SK-N-SH (cell line): ENCODE data around the gene S100A13. TPM values are rescaled to one million over a fixed set of nuclear protein-coding genes. Genes with fewer than 3 reads are reported as not detected.

Experiments used
- CTCF ChIA-PET: fragments of 300-600, 350-600 bp; formaldehyde crosslinking; extraction: SDS; loops from one replicate; lab custom pipeline; 2021; lab: Yijun Ruan, JAX
- POLR2A ChIA-PET: fragments of 350-600 bp; sonication (Branson Sonifier 250); formaldehyde crosslinking; extraction: SDS; loops from one replicate; lab custom pipeline; 2020; ENCODE audit warnings: antibody characterized with exemption, inconsistent platforms; lab: Yijun Ruan, JAX
- DNase-seq: peaks from one replicate; pipeline ENCODE4 v3.0.0; 2012
- H2AFZ ChIP-seq: fragments of 200-600 bp; sonication (generic); 2 replicates; pipeline ENCODE4 v1.8.1; 2016; ENCODE audit warnings: antibody characterized with exemption, mild to moderate bottlenecking, low read depth
- H3F3A ChIP-seq: fragments of 200-600 bp; sonication (generic); replicated peaks from 2 replicates; pipeline ENCODE3; 2016; ENCODE audit warnings: antibody characterized with exemption, mild to moderate bottlenecking; ENCODE audit not compliant: insufficient read depth
- H3K27ac ChIP-seq, 2 experiments: fragments of 200-500 bp in 1 of 2; fragments of 200-600 bp in 1 of 2; sonication (Bioruptor generic) in 1 of 2; sonication (generic), shearing (Covaris generic) in 1 of 2; 2 replicates each; pipeline versions ENCODE4 v1.5.1 to v1.6.1; 2014 to 2016; ENCODE audit warnings: low read depth in 2 of 2, inconsistent platforms in 1 of 2, low read length in 1 of 2, mild to moderate bottlenecking in 1 of 2, mixed read lengths in 1 of 2
- H3K27me3 ChIP-seq: fragments of 200-600 bp; sonication (generic), shearing (Covaris generic); 2 replicates; pipeline ENCODE4 v1.6.1; 2016; ENCODE audit warnings: mixed run types; ENCODE audit not compliant: insufficient read depth
- H3K36me3 ChIP-seq, 2 experiments: fragments of 200-500 bp in 1 of 2; fragments of 200-600 bp in 1 of 2; sonication (Bioruptor generic) in 1 of 2; sonication (generic) in 1 of 2; replicated peaks in 1 of 2; 2 replicates each; pipeline versions ENCODE3 to v1.5.1; 2014 to 2016; ENCODE audit warnings: low read length in 1 of 2, mild to moderate bottlenecking in 1 of 2; ENCODE audit not compliant: insufficient read depth in 2 of 2, control insufficient read depth in 1 of 2
- H3K4me1 ChIP-seq, 2 experiments: fragments of 200-500 bp in 1 of 2; fragments of 200-600 bp in 1 of 2; sonication (Bioruptor generic) in 1 of 2; sonication (generic), shearing (Covaris generic) in 1 of 2; 2 replicates each; pipeline versions ENCODE4 v1.5.1 to v1.6.1; 2014 to 2016; ENCODE audit warnings: low read depth in 1 of 2, low read length in 1 of 2, mixed run types in 1 of 2; ENCODE audit not compliant: insufficient read depth in 2 of 2, control insufficient read depth in 1 of 2
- H3K4me2 ChIP-seq: fragments of 200-600 bp; sonication (generic), shearing (Covaris generic); 2 replicates; pipeline ENCODE4 v1.6.1; 2017; ENCODE audit warnings: mixed run types
- H3K4me3 ChIP-seq, 2 experiments: fragments of 200-500 bp in 1 of 2; fragments of 200-600 bp in 1 of 2; sonication (Bioruptor generic) in 1 of 2; sonication (generic), shearing (Covaris generic) in 1 of 2; 2 replicates each; pipeline versions ENCODE4 v1.5.1 to v1.8.1; 2014 to 2016; ENCODE audit warnings: low read depth in 2 of 2, inconsistent platforms in 1 of 2, low read length in 1 of 2, mild to moderate bottlenecking in 1 of 2, mixed read lengths in 1 of 2, moderate library complexity in 1 of 2
- H3K79me2 ChIP-seq: fragments of 200-600 bp; sonication (generic); 2 replicates; pipeline ENCODE4 v1.8.1; 2017; ENCODE audit warnings: mild to moderate bottlenecking; ENCODE audit not compliant: insufficient read depth
- H3K9ac ChIP-seq: fragments of 200-600 bp; sonication (generic); 2 replicates; pipeline ENCODE4 v1.6.1; 2017; ENCODE audit warnings: mixed run types
- H3K9me2 ChIP-seq: fragments of 200-600 bp; sonication (generic); 2 replicates; pipeline ENCODE4 v1.6.1; 2017; ENCODE audit warnings: mixed run types
- H3K9me3 ChIP-seq: fragments of 200-600 bp; sonication (generic); 2 replicates; pipeline ENCODE4 v1.6.1; 2017; ENCODE audit warnings: mixed run types, mild to moderate bottlenecking, moderate library complexity
- H4K20me1 ChIP-seq: fragments of 200-600 bp; sonication (generic); 2 replicates; pipeline ENCODE4 v1.6.1; 2017; ENCODE audit warnings: mild to moderate bottlenecking, mixed run types; ENCODE audit not compliant: insufficient read depth
- CTCF ChIP-seq: fragments of 200-600 bp; sonication (generic); IDR thresholded peaks from 2 replicates; pipeline ENCODE4 v1.6.1; 2017; ENCODE audit warnings: antibody characterized with exemption, mild to moderate bottlenecking, moderate library complexity
- ELF1 ChIP-seq: IDR thresholded peaks from 2 replicates; pipeline ENCODE4 v1.4.0; 2012
- EP300 ChIP-seq, 2 experiments: IDR thresholded peaks; 2 replicates each; pipeline versions ENCODE4 v1.4.0 to v1.6.1; 2012; ENCODE audit warnings: borderline replicate concordance in 1 of 2, low read depth in 1 of 2, low read length in 1 of 2
- EZH2phosphoT487 ChIP-seq: fragments of 200-600 bp; sonication (generic); IDR thresholded peaks from 2 replicates; pipeline ENCODE4 v1.6.1; 2017; ENCODE audit warnings: low read depth, mixed run types, mild to moderate bottlenecking, antibody characterized with exemption, moderate library complexity, borderline replicate concordance
- FOSL2 ChIP-seq: IDR thresholded peaks from 2 replicates; pipeline ENCODE4 v1.4.0; 2012; ENCODE audit warnings: low read depth, mild to moderate bottlenecking, moderate library complexity, borderline replicate concordance
- FOXM1 ChIP-seq: IDR thresholded peaks from 2 replicates; pipeline ENCODE4 v1.4.0; 2012; ENCODE audit warnings: low read depth, mild to moderate bottlenecking
- GABPA ChIP-seq: IDR thresholded peaks from 2 replicates; pipeline ENCODE4 v1.4.0; 2012; ENCODE audit warnings: low read depth, mild to moderate bottlenecking
- GATA2 ChIP-seq: sonication (generic); formaldehyde crosslinking; IDR thresholded peaks from 2 replicates; pipeline ENCODE4 v1.5.0; 2020; ENCODE audit warnings: mild to moderate bottlenecking, missing genetic modification reagents
- IRF3 ChIP-seq: fragments of 150-350 bp; IDR thresholded peaks from 2 replicates; pipeline ENCODE4 v1.6.1; 2016; ENCODE audit warnings: mild to moderate bottlenecking, low read depth, low read length
- MAX ChIP-seq: IDR thresholded peaks from 2 replicates; pipeline ENCODE4 v1.4.0; 2012; ENCODE audit warnings: low read depth
- MXI1 ChIP-seq: IDR thresholded peaks from 2 replicates; pipeline ENCODE4 v1.6.1; 2012; ENCODE audit warnings: mild to moderate bottlenecking, low read depth, low read length, improper control_type of control experiment
- POLR2AphosphoS5 ChIP-seq: IDR thresholded peaks from 2 replicates; pipeline ENCODE4 v1.6.1; 2012; ENCODE audit warnings: low read depth, low read length
- RAD21 ChIP-seq: IDR thresholded peaks from 2 replicates; pipeline ENCODE4 v1.6.1; 2012; ENCODE audit warnings: mild to moderate bottlenecking, low read length
- RFX5 ChIP-seq: IDR thresholded peaks from 2 replicates; pipeline ENCODE4 v1.6.1; 2012; ENCODE audit warnings: mild to moderate bottlenecking, improper control_type of control experiment, low read length
- TCF12 ChIP-seq: IDR thresholded peaks from 2 replicates; pipeline ENCODE4 v1.4.0; 2012
- TEAD4 ChIP-seq: IDR thresholded peaks from 2 replicates; pipeline ENCODE4 v1.4.0; 2012; ENCODE audit warnings: mild to moderate bottlenecking, borderline replicate concordance; ENCODE audit not compliant: insufficient read depth
- ZBTB33 ChIP-seq: IDR thresholded peaks from 2 replicates; pipeline ENCODE4 v1.4.0; 2012; ENCODE audit warnings: low read depth, borderline replicate concordance
- WGBS: methylation state at CpG from one replicate; pipeline ENCODE4 v1.1.6; 2017; ENCODE audit warnings: low lambda C conversion rate; 5-methylcytosine and 5-hydroxymethylcytosine counted together
- polyA plus RNA-seq, 3 experiments: library from polyadenylated mRNA; depleted of rRNA; stranded (reverse); fragments of >200 nt; gene quantifications; 2 replicates each; pipeline ENCODE4 v1.2.3, GENCODE V29; 2012

Gene S100A13
- polyA plus RNA-seq, 1 of the 3 experiments (the other 2 are of a cell fraction), result 12.3 TPM

GRCh38 chr1:153616144-153616916, 11.0 kb downstream of the S100A13 start, which contains the start of gene S100A14:
Gene S100A14 (minus strand): TSS chr1:153616325. CDS start chr1:153615858, 467 bp downstream.
- Histone ChIP-seq H4K20me1 (no peaks in the 10 kb centered on the region), H3K27ac (no peak within 1 kb of the TSS), H3K9me2 (no peaks in the 10 kb centered on the region), H3K27me3 (no peaks in the 10 kb centered on the region), H3K4me1 (peaks cover 0 to 4% of the 10 kb centered on the region in 2 experiments; a peak in 1 of 4 replicates), H3K4me3 (no peak within 1 kb of the TSS), H3K9me3 (no peaks in the 10 kb centered on the region), H3K36me3 (no peaks in the 10 kb centered on the region), H3K9ac (no peak within 1 kb of the TSS), H2AFZ (peak within 1 kb of the TSS; percentile 61; the same call in 1 of the 2 replicates), H3K79me2 (peaks cover 15% of the 10 kb centered on the region; the same call in 1 of the 2 replicates), H3K4me2 (no peak within 1 kb of the TSS), H3F3A (no peaks in the 10 kb centered on the region)
- ChIA-PET POLR2A (interaction anchor here (0.5 kb wide), 1 partner anchor 18 kb away, joined by 3 read pairs; the partner anchor contains the start of gene CHTOP), CTCF (interaction anchor here (0.6 to 8.0 kb wide), 8 partner anchors 12 to 265 kb away, joined by 3 to 100 read pairs (median 14); partner anchors contain the start of genes CHTOP, S100A1 and S100A13)
- no peak for TF ChIP-seq MAX
- no peak for TF ChIP-seq RFX5
- TF ChIP-seq RAD21, result no peak
- TF ChIP-seq CTCF, result no peak
- TF ChIP-seq TEAD4, result no peak
- TF ChIP-seq EZH2phosphoT487, result no peak
- TF ChIP-seq TCF12, result no peak
- no peak for TF ChIP-seq ELF1
- no peak for TF ChIP-seq IRF3
- TF ChIP-seq FOSL2, result no peak
- TF ChIP-seq MXI1, result no peak
- no peak for TF ChIP-seq GATA2 (CRISPR knock-in tag)
- no peak for TF ChIP-seq FOXM1
- TF ChIP-seq GABPA, result no peak
- TF ChIP-seq ZBTB33, result no peak
- no peak for TF ChIP-seq EP300 (IDR thresholded peaks at IDR 0.05; ENCODE audit: borderline replicate concordance in 1 of 2, low read depth in 1 of 2, low read length in 1 of 2)
- no peak for TF ChIP-seq POLR2AphosphoS5
- 93% methylated on average over 10 of the region's 10 CpGs for WGBS
- no peak for DNase-seq
